ENCODE measurements around the gene HS6ST1.

HS6ST1 gene

GRCh38 chr2:128304715-128305554 is 13.7 kb downstream of the HS6ST1 start:
- H3K36me3 ChIP-seq (ENCODE audit: insufficient read depth, low read length), result no peaks in the 10 kb centered on the region

DNA sequence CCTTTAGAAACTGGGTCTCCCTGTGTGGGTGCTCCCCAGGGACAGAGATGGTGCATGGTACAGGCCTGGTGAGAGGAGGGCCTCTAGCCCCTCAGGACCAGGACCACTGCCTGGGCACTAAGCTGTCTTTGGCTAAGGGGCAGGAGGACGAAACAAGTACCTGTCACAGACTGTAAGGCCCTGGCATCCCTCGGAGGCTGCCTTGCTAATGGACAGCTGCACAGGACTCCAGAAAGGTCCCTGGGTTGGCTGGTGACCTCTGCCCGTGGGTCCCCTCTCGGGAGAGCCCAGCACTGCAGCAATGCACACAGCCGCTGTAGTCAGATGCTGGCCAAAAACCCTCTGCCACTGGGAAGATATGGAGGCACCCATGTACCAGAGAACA is 14.3 kb downstream of the HS6ST1 start:
- Histone ChIP-seq H3K9ac (ENCODE audit: low read length) (no peak overlapping the region), H3K27ac (ENCODE audit: low read depth, low read length, poor library complexity, severe bottlenecking) (no peak overlapping the region), H3K27me3 (ENCODE audit: insufficient read depth, low read length) (no peaks in the 10 kb centered on the region), H3K4me2 (ENCODE audit: low read length) (no peak overlapping the region), H4K20me1 (ENCODE audit: insufficient read depth, low read length) (no peaks in the 10 kb centered on the region), H3K4me3 (ENCODE audit: low read depth, low read length, poor library complexity, severe bottlenecking) (no peak overlapping the region), H3K9me3 (ENCODE audit: low read length) (no peaks in the 10 kb centered on the region), H3K9me2 (ENCODE audit: low read depth, low read length) (no peaks in the 10 kb centered on the region), H3K79me2 (ENCODE audit: insufficient read depth, low read length) (no peaks in the 10 kb centered on the region), H3K36me3 (ENCODE audit: insufficient read depth, low read length) (no peaks in the 10 kb centered on the region), H3F3A (ENCODE audit: insufficient read depth, low read length) (no peaks in the 10 kb centered on the region), H3K4me1 (ENCODE audit: insufficient read depth, low read length, severe bottlenecking) (no peaks in the 10 kb centered on the region), H2AFZ (ENCODE audit: low read length) (no peak overlapping the region)
- TF ChIP-seq, protein P1, sequence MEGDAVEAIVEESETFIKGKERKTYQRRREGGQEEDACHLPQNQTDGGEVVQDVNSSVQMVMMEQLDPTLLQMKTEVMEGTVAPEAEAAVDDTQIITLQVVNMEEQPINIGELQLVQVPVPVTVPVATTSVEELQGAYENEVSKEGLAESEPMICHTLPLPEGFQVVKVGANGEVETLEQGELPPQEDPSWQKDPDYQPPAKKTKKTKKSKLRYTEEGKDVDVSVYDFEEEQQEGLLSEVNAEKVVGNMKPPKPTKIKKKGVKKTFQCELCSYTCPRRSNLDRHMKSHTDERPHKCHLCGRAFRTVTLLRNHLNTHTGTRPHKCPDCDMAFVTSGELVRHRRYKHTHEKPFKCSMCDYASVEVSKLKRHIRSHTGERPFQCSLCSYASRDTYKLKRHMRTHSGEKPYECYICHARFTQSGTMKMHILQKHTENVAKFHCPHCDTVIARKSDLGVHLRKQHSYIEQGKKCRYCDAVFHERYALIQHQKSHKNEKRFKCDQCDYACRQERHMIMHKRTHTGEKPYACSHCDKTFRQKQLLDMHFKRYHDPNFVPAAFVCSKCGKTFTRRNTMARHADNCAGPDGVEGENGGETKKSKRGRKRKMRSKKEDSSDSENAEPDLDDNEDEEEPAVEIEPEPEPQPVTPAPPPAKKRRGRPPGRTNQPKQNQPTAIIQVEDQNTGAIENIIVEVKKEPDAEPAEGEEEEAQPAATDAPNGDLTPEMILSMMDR (IDR thresholded peaks at IDR 0.05; ENCODE audit: low read length), result no peak
- TF ChIP-seq EZH2 (IDR thresholded peaks at IDR 0.05; ENCODE audit: borderline replicate concordance, low read length), result no peak

More at GRCh38 chr2:128304715-128305554, 13.7 kb downstream of the HS6ST1 start:
- H3K9ac ChIP-seq (ENCODE audit: low read length), result no peak overlapping the region
- no peaks in the 10 kb centered on the region for H3K9me3 ChIP-seq (ENCODE audit: low read length)
- no peaks in the 10 kb centered on the region for H3F3A ChIP-seq (ENCODE audit: insufficient read depth, low read length)
- H3K9me2 ChIP-seq (ENCODE audit: low read depth, low read length), result no peaks in the 10 kb centered on the region
- H3K4me1 ChIP-seq (ENCODE audit: insufficient read depth, low read length, severe bottlenecking), result no peaks in the 10 kb centered on the region
- TF ChIP-seq, protein P1 (IDR thresholded peaks at IDR 0.05; ENCODE audit: low read length), result no peak
- no peak for TF ChIP-seq EZH2 (IDR thresholded peaks at IDR 0.05; ENCODE audit: borderline replicate concordance, low read length)
- H3K4me2 ChIP-seq (ENCODE audit: low read length), result no peak overlapping the region
- no peak overlapping the region for H3K4me3 ChIP-seq (ENCODE audit: low read depth, low read length, poor library complexity, severe bottlenecking)
- no peaks in the 10 kb centered on the region for H3K27me3 ChIP-seq (ENCODE audit: insufficient read depth, low read length)
- no peaks in the 10 kb centered on the region for H3K79me2 ChIP-seq (ENCODE audit: insufficient read depth, low read length)
- H4K20me1 ChIP-seq (ENCODE audit: insufficient read depth, low read length), result no peaks in the 10 kb centered on the region
- H2AFZ ChIP-seq (ENCODE audit: low read length), result no peak overlapping the region
- H3K27ac ChIP-seq (ENCODE audit: low read depth, low read length, poor library complexity, severe bottlenecking), result no peak overlapping the region

DNA sequence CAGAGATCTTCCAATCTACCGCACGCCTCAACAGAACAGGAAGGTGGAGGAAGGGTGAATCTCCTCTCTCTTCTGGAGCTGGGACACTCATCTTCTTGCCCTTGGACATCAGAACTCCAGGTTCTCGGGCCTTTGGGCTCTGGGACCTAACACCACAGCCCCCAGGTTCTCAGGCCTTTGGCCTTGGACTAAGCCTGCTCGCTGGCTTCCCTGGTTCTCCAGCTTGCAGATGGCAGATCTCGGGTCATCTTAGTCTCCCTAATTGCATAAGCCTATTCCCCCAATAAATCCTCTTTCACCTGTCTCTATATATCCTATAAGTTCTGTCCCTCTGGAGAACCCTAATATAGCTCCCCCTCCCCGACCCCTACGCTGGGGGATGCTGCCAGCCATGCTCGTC is 14.8 kb downstream of the HS6ST1 start:
- Histone ChIP-seq H3K4me1 (ENCODE audit: insufficient read depth, low read length, severe bottlenecking) (no peaks in the 10 kb centered on the region), H3K27ac (ENCODE audit: low read depth, low read length, poor library complexity, severe bottlenecking) (no peak overlapping the region), H3F3A (ENCODE audit: insufficient read depth, low read length) (no peaks in the 10 kb centered on the region), H3K36me3 (ENCODE audit: insufficient read depth, low read length) (no peaks in the 10 kb centered on the region), H4K20me1 (ENCODE audit: insufficient read depth, low read length) (no peaks in the 10 kb centered on the region), H3K79me2 (ENCODE audit: insufficient read depth, low read length) (no peaks in the 10 kb centered on the region), H3K27me3 (ENCODE audit: insufficient read depth, low read length) (no peaks in the 10 kb centered on the region), H3K9me3 (ENCODE audit: low read length) (no peaks in the 10 kb centered on the region), H3K9ac (ENCODE audit: low read length) (no peak overlapping the region), H3K9me2 (ENCODE audit: low read depth, low read length) (no peaks in the 10 kb centered on the region), H3K4me2 (ENCODE audit: low read length) (no peak overlapping the region), H3K4me3 (ENCODE audit: low read depth, low read length, poor library complexity, severe bottlenecking) (no peak overlapping the region), H2AFZ (ENCODE audit: low read length) (no peak overlapping the region)
- TF ChIP-seq EZH2 (IDR thresholded peaks at IDR 0.05; ENCODE audit: borderline replicate concordance, low read length), result no peak
- TF ChIP-seq, protein P1 (IDR thresholded peaks at IDR 0.05; ENCODE audit: low read length), result no peak

All from OCI-LY1 (cell line).